ENCODE data around the gene C1orf115.

C1orf115 gene

GRCh38 chr1:220697326-220697725, 7.2 kb downstream of the C1orf115 start:
- TF ChIP-seq, protein P1, sequence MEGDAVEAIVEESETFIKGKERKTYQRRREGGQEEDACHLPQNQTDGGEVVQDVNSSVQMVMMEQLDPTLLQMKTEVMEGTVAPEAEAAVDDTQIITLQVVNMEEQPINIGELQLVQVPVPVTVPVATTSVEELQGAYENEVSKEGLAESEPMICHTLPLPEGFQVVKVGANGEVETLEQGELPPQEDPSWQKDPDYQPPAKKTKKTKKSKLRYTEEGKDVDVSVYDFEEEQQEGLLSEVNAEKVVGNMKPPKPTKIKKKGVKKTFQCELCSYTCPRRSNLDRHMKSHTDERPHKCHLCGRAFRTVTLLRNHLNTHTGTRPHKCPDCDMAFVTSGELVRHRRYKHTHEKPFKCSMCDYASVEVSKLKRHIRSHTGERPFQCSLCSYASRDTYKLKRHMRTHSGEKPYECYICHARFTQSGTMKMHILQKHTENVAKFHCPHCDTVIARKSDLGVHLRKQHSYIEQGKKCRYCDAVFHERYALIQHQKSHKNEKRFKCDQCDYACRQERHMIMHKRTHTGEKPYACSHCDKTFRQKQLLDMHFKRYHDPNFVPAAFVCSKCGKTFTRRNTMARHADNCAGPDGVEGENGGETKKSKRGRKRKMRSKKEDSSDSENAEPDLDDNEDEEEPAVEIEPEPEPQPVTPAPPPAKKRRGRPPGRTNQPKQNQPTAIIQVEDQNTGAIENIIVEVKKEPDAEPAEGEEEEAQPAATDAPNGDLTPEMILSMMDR (IDR thresholded peaks at IDR 0.05; ENCODE audit: low read depth, low read length, poor library complexity, severe bottlenecking), result no peak
- TF ChIP-seq EZH2phosphoT487 (IDR thresholded peaks at IDR 0.05; ENCODE audit: borderline replicate concordance, low read length), result no peak
- Histone ChIP-seq H3K79me2 (ENCODE audit: control insufficient read depth, low read length) (no peaks in the 10 kb centered on the region), H3F3A (ENCODE audit: control insufficient read depth, insufficient read depth) (no peaks in the 10 kb centered on the region), H3K36me3 (ENCODE audit: control insufficient read depth, low read length) (no peaks in the 10 kb centered on the region), H3K9me3 (ENCODE audit: control insufficient read depth, insufficient read depth, low read length) (no peaks in the 10 kb centered on the region), H3K9me2 (replicated peaks; ENCODE audit: control insufficient read depth, low read length) (no peaks in the 10 kb centered on the region), H3K4me1 (ENCODE audit: control insufficient read depth, low read length) (no peaks in the 10 kb centered on the region), H4K20me1 (ENCODE audit: control insufficient read depth, insufficient read depth, low read depth, low read length) (no peaks in the 10 kb centered on the region), H3K4me2 (ENCODE audit: low read length) (no peak overlapping the region), H3K27me3 (ENCODE audit: control insufficient read depth, low read length) (peaks cover 8% of the 10 kb centered on the region), H3K27ac (ENCODE audit: low read depth, low read length) (no peak overlapping the region), H3K4me3 (ENCODE audit: low read length) (no peak overlapping the region)

- Histone ChIP-seq H3F3A (ENCODE audit: control insufficient read depth, insufficient read depth) (no peaks in the 10 kb centered on the region), H3K27me3 (ENCODE audit: control insufficient read depth, low read length) (peaks cover 8% of the 10 kb centered on the region), H3K27ac (ENCODE audit: low read depth, low read length) (no peak overlapping the region), H3K36me3 (ENCODE audit: control insufficient read depth, low read length) (no peaks in the 10 kb centered on the region), H3K4me3 (ENCODE audit: low read length) (no peak overlapping the region), H3K79me2 (ENCODE audit: control insufficient read depth, low read length) (no peaks in the 10 kb centered on the region), H3K4me1 (ENCODE audit: control insufficient read depth, low read length) (no peaks in the 10 kb centered on the region), H3K9me3 (ENCODE audit: control insufficient read depth, insufficient read depth, low read length) (no peaks in the 10 kb centered on the region), H3K9me2 (replicated peaks; ENCODE audit: control insufficient read depth, low read length) (no peaks in the 10 kb centered on the region), H4K20me1 (ENCODE audit: control insufficient read depth, insufficient read depth, low read depth, low read length) (no peaks in the 10 kb centered on the region), H3K4me2 (ENCODE audit: low read length) (no peak overlapping the region)
- TF ChIP-seq, protein P1 (IDR thresholded peaks at IDR 0.05; ENCODE audit: low read depth, low read length, poor library complexity, severe bottlenecking), result no peak
- TF ChIP-seq EZH2phosphoT487 (IDR thresholded peaks at IDR 0.05; ENCODE audit: borderline replicate concordance, low read length), result no peak
Measured at GRCh38 chr1:220698607-220699016, 8.4 kb downstream of the C1orf115 start.

DNA sequence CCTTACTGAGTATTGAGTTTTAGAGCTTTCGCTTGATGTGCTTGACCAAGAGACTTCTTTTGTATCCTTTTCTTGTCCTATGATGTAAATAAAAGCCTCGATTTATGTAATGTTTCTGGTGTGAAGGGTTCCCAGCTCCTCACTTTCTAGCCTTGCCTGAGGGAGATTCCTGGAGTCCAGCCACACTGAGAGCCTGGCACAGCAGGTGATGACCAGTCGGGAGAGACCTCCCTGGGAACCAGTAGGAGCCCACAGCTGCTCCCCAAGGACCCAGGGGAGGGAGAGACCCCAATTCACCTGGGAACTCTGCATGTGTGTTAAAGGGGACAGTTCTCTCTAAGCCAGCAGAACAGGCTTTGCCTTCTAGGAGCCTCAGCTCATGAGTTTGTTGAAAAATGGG, 8.9 kb downstream of the C1orf115 start:
- Histone ChIP-seq H3F3A (ENCODE audit: control insufficient read depth, insufficient read depth) (no peaks in the 10 kb centered on the region), H3K4me2 (ENCODE audit: low read length) (no peak overlapping the region), H3K36me3 (ENCODE audit: control insufficient read depth, low read length) (no peaks in the 10 kb centered on the region), H3K4me3 (ENCODE audit: low read length) (no peak overlapping the region), H3K9me3 (ENCODE audit: control insufficient read depth, insufficient read depth, low read length) (no peaks in the 10 kb centered on the region), H3K79me2 (ENCODE audit: control insufficient read depth, low read length) (no peaks in the 10 kb centered on the region), H3K9me2 (replicated peaks; ENCODE audit: control insufficient read depth, low read length) (no peaks in the 10 kb centered on the region), H3K4me1 (ENCODE audit: control insufficient read depth, low read length) (no peaks in the 10 kb centered on the region), H3K27me3 (ENCODE audit: control insufficient read depth, low read length) (peaks cover 8% of the 10 kb centered on the region), H4K20me1 (ENCODE audit: control insufficient read depth, insufficient read depth, low read depth, low read length) (no peaks in the 10 kb centered on the region), H3K27ac (ENCODE audit: low read depth, low read length) (no peak overlapping the region)
- no peak for TF ChIP-seq EZH2phosphoT487 (IDR thresholded peaks at IDR 0.05; ENCODE audit: borderline replicate concordance, low read length)
- TF ChIP-seq, protein P1 (IDR thresholded peaks at IDR 0.05; ENCODE audit: low read depth, low read length, poor library complexity, severe bottlenecking), result no peak
